GM12878 (cell line): ENCODE measurements around the gene SLC15A1. TPM values are rescaled to one million over a fixed set of nuclear protein-coding genes. Genes with fewer than 3 reads are reported as not detected.

Experiments
- ATAC-seq: fragments of 200-7000 bp; cut with Tn5 transposase; 3 replicates; pipeline ENCODE4 v1.9.1; 2020; ENCODE audit warnings: mild to moderate bottlenecking, moderate library complexity
- BruUV-seq: library from RNA; stranded (reverse); fragments of 400-500 nt; replicated peaks from 2 replicates; lab custom pipeline; 2021; lab: Mats Ljungman, UMichigan
- CTCF ChIA-PET: fragments of 300-600 bp; sonication (Branson Sonifier 250); formaldehyde crosslinking; extraction: SDS; loops from one replicate; lab custom pipeline; 2021; ENCODE audit warnings: inconsistent platforms; lab: Yijun Ruan, JAX
- POLR2A ChIA-PET: fragments of 350-600 bp; formaldehyde crosslinking; extraction: SDS; loops from one replicate; lab custom pipeline; 2021; ENCODE audit warnings: inconsistent platforms; lab: Charles Lee
- RAD21 ChIA-PET: fragments of 300-600 bp; sonication (Branson Sonifier 250); formaldehyde crosslinking; loops from one replicate; lab custom pipeline; 2023; ENCODE audit warnings: antibody characterized with exemption; ENCODE audit not compliant: unreplicated experiment; lab: Charles Lee
- SMC1A ChIA-PET: fragments of 300-600 bp; sonication (Branson Sonifier 250); formaldehyde crosslinking; loops from one replicate; lab custom pipeline; 2023; ENCODE audit not compliant: unreplicated experiment, uncharacterized antibody; lab: Charles Lee
- DNase-seq: peaks from one replicate; pipeline ENCODE4 v3.0.0-alpha.2; 2011; ENCODE audit warnings: low read depth, low spot score
- FAIRE-seq: peaks from 3 replicates; lab custom pipeline; 2011; peaks lifted over from hg19 to GRCh38; lab: Jason Lieb, UNC
- H2AFZ ChIP-seq: 2 replicates; pipeline ENCODE4 v1.6.0; 2011; ENCODE audit warnings: low read depth, low read length, control low read depth; ENCODE audit not compliant: control insufficient read depth
- H3K27ac ChIP-seq: 2 replicates; pipeline ENCODE4 v1.5.1; 2011; ENCODE audit warnings: control low read depth; ENCODE audit not compliant: control insufficient read depth, insufficient read depth
- H3K27me3 ChIP-seq, 2 experiments: replicated peaks in 1 of 2; 2 replicates each; pipeline versions ENCODE4 v1.6.0 to v1.6.1; 2011; ENCODE audit warnings: low read length in 1 of 2; ENCODE audit not compliant: control insufficient read depth in 2 of 2, insufficient read depth in 2 of 2
- H3K36me3 ChIP-seq, 2 experiments: 2 replicates each; pipeline ENCODE4 v1.5.1; 2011; ENCODE audit warnings: low read length in 1 of 2; ENCODE audit not compliant: control insufficient read depth in 2 of 2, insufficient read depth in 2 of 2
- H3K4me1 ChIP-seq: 2 replicates; pipeline ENCODE4 v1.6.1; 2011; ENCODE audit warnings: mild to moderate bottlenecking, low read length, moderate library complexity, mixed read lengths; ENCODE audit not compliant: control insufficient read depth, insufficient read depth
- H3K4me2 ChIP-seq: 2 replicates; pipeline ENCODE4 v1.6.0; 2011; ENCODE audit warnings: control low read depth; ENCODE audit not compliant: control insufficient read depth, insufficient read depth
- H3K4me3 ChIP-seq: fragments of 200-600 bp; sonication (generic); 2 replicates; pipeline ENCODE4 v1.5.1; 2016
- H3K79me2 ChIP-seq: 2 replicates; pipeline ENCODE4 v1.6.0; 2011; ENCODE audit warnings: low read length; ENCODE audit not compliant: control insufficient read depth, insufficient read depth
- H3K9ac ChIP-seq: 2 replicates; pipeline ENCODE4 v1.8.0; 2011; ENCODE audit warnings: low read length, control low read depth, mixed read lengths; ENCODE audit not compliant: control insufficient read depth, insufficient read depth
- H3K9me3 ChIP-seq: replicated peaks from 3 replicates; pipeline ENCODE4 v1.5.1; 2011; ENCODE audit warnings: mild to moderate bottlenecking, low read length; ENCODE audit not compliant: control insufficient read depth, insufficient read depth
- H4K20me1 ChIP-seq: 2 replicates; pipeline ENCODE4 v1.6.0; 2011; ENCODE audit not compliant: control insufficient read depth, insufficient read depth
- BCL3 ChIP-seq: IDR thresholded peaks from 2 replicates; pipeline ENCODE4 v1.6.1; 2011; ENCODE audit warnings: borderline replicate concordance, low read depth, mild to moderate bottlenecking, moderate library complexity, low read length; ENCODE audit not compliant: insufficient read depth, poor library complexity, severe bottlenecking
- EED ChIP-seq: sonication (generic); IDR thresholded peaks from 2 replicates; pipeline ENCODE4 v1.6.1; 2016; ENCODE audit warnings: antibody characterized with exemption, low read depth
- GATAD2B ChIP-seq: fragments of 450-650 bp; conservative IDR thresholded peaks from 2 replicates; pipeline ENCODE4 v1.6.1; 2017; ENCODE audit warnings: low read depth, mild to moderate bottlenecking, moderate library complexity
- NFYA ChIP-seq: IDR thresholded peaks from 2 replicates; pipeline ENCODE4 v1.6.1; 2011; ENCODE audit warnings: low read depth, mild to moderate bottlenecking, low read length, improper control_type of control experiment, borderline replicate concordance
- NR2C2 ChIP-seq: IDR thresholded peaks from 2 replicates; pipeline ENCODE4 v1.6.1; 2011; ENCODE audit warnings: borderline replicate concordance, low read depth; ENCODE audit not compliant: control insufficient read depth, insufficient read length
- RAD21 ChIP-seq: IDR thresholded peaks from 2 replicates; pipeline ENCODE4 v1.6.1; 2011; ENCODE audit warnings: mild to moderate bottlenecking, low read depth, low read length, moderate library complexity; ENCODE audit not compliant: insufficient read depth
- REST ChIP-seq: IDR thresholded peaks from 2 replicates; pipeline ENCODE4 v1.6.1; 2012; ENCODE audit warnings: mild to moderate bottlenecking, low read depth, low read length
- RFX5 ChIP-seq: IDR thresholded peaks from 2 replicates; pipeline ENCODE4 v1.6.1; 2011; ENCODE audit warnings: low read depth, low read length, improper control_type of control experiment
- SREBF1 ChIP-seq: IDR thresholded peaks from 2 replicates; pipeline ENCODE4 v1.6.1; 2012; ENCODE audit warnings: mild to moderate bottlenecking, low read length
- TBL1XR1 ChIP-seq: IDR thresholded peaks from 2 replicates; pipeline ENCODE4 v1.6.1; 2012; ENCODE audit warnings: low read depth, low read length, improper control_type of control experiment
- USF1 ChIP-seq: IDR thresholded peaks from 2 replicates; pipeline ENCODE4 v1.6.1; 2011; ENCODE audit warnings: borderline replicate concordance, low read depth, mild to moderate bottlenecking, moderate library complexity, mixed read lengths, low read length; ENCODE audit not compliant: insufficient read depth; ENCODE audit errors: extremely low read length
- ZNF592 ChIP-seq: fragments of 450-650 bp; IDR thresholded peaks from 2 replicates; pipeline ENCODE4 v1.6.1; 2017; ENCODE audit warnings: mild to moderate bottlenecking, moderate library complexity
- WGBS: methylation state at CpG from one replicate; pipeline ENCODE4 v1.1.6; 2016; ENCODE audit warnings: low lambda C conversion rate; ENCODE audit not compliant: insufficient replicate concordance, insufficient coverage; ENCODE audit errors: missing lambda C conversion rate; 5-methylcytosine and 5-hydroxymethylcytosine counted together
- in situ Hi-C: fragments of 300-500 bp; cut with MboI; formaldehyde crosslinking; loops from 9 replicates; pipeline ENCODE4 v1.14.3; 2018; ENCODE audit warnings: mixed read lengths
- intact Hi-C: fragments of 100-400 bp; cut with micrococcal nuclease; formaldehyde crosslinking; loops from one replicate; pipeline ENCODE4 v1.14.2; 2022; ENCODE audit not compliant: unreplicated experiment
- polyA plus RNA-seq, 11 experiments: library from polyadenylated mRNA; depleted of rRNA in 4 of 11; unstranded in 6 of 11; stranded (reverse) in 5 of 11; fragments of >200 nt; fragmentation: Nextera tagmentation in 4 of 11; fragmentation: Illumina TruSeq in 1 of 11; extraction: Ambion mirVana in 4 of 11; extraction: Trizol in 1 of 11; gene quantifications; 1 replicate in 1 of 11; 2 replicates in 10 of 11; pipeline versions ENCODE4 v1.2.1 to v1.2.3, GENCODE V29; 2011 to 2016; ENCODE audit warnings: inconsistent platforms in 2 of 11, missing spikeins in 2 of 11, low read depth in 1 of 11
- total RNA-seq, 4 experiments: library from RNA; depleted of rRNA in 3 of 4; stranded (reverse); fragments of >200 nt in 3 of 4; fragmentation: Illumina TruSeq in 1 of 4; extraction: Trizol in 1 of 4; gene quantifications; 2 replicates each; pipeline versions ENCODE4 v1.2.1 to v1.2.3, GENCODE V29; 2013 to 2021

Gene SLC15A1
- total and polyA plus RNA-seq, 10 of the 15 experiments (the other 5 are each of a cell fraction or from before 2014, with no cell fraction given), result not detected

GRCh38 chr13:98751861-98752466, 508 bp downstream of the SLC15A1 start (continued):
- TF ChIP-seq BCL3 (no peak), SREBF1 (no peak), GATAD2B (no peak)

- intact Hi-C loops (no loop called here), in situ Hi-C loops (no loop called here)
- Histone ChIP-seq H3K27ac (no peak overlapping the region), H3K79me2 (no peaks in the 10 kb centered on the region), H2AFZ (no peak overlapping the region), H3K36me3 (no peaks in the 10 kb centered on the region), H4K20me1 (no peaks in the 10 kb centered on the region), H3K4me1 (no peaks in the 10 kb centered on the region), H3K4me2 (no peak overlapping the region), H3K27me3 (peaks cover 0 to 4% of the 10 kb centered on the region in 2 experiments; a peak in 3 of 4 replicates), H3K9me3 (peaks cover 5% of the 10 kb centered on the region; the same call in 2 of the 3 replicates), H3K9ac (no peak overlapping the region), H3K4me3 (no peak overlapping the region)
- FAIRE-seq, result no peak
- ATAC-seq, result no peak
- ChIA-PET RAD21 (no interaction called here), CTCF (no interaction called here), POLR2A (no interaction called here), SMC1A (no interaction called here)
- BruUV-seq, result no TSS peak
- DNase-seq, result no peak
- 70% methylated on average over 8 of the region's 8 CpGs for WGBS
- TF ChIP-seq REST (no peak), USF1 (no peak), RFX5 (no peak), RAD21 (no peak), TBL1XR1 (no peak), ZNF592 (no peak), NR2C2 (no peak), EED (no peak), NFYA (no peak)
Observed at GRCh38 chr13:98751367-98751782, 1.1 kb downstream of the SLC15A1 start.
